Breast epithelium (tissue), 4 donors: Measurements from ENCODE around the gene HEPACAM. TPM values are rescaled to one million over a fixed set of nuclear protein-coding genes. Genes with fewer than 3 reads are reported as not detected.

Experiments
- DNase-seq, 2 donors: peaks; one replicate each; pipeline ENCODE4 v3.0.0-alpha.2; 2019; ENCODE audit warnings: low spot score in 2 of 2
- H3K27ac ChIP-seq, 2 donors: fragments of 200-600 bp; sonication (generic) in 1 of 2; one replicate each; pipeline ENCODE4 v1.5.1; 2016 to 2019; ENCODE audit warnings: mild to moderate bottlenecking in 1 of 2
- H3K27me3 ChIP-seq, 2 donors: fragments of 200-600 bp; sonication (generic) in 1 of 2; one replicate each; pipeline versions ENCODE4 v1.5.1 to v1.6.0; 2017 to 2019; ENCODE audit warnings: control low read depth in 1 of 2, mild to moderate bottlenecking in 1 of 2
- H3K36me3 ChIP-seq: fragments of 200-600 bp; one replicate; pipeline ENCODE4 v1.5.1; 2019
- H3K4me1 ChIP-seq, 2 donors: fragments of 200-600 bp; sonication (generic); one replicate each; pipeline ENCODE4 v1.5.1; 2016 to 2019; ENCODE audit warnings: control low read depth in 1 of 2
- H3K4me3 ChIP-seq, 3 donors: fragments of 200-600 bp; sonication (generic); 1 replicate in 2 of 3; 2 replicates in 1 of 3; pipeline ENCODE4 v1.5.1; 2016 to 2019; ENCODE audit warnings: mild to moderate bottlenecking in 3 of 3, moderate library complexity in 2 of 3
- H3K9me3 ChIP-seq, 2 donors: fragments of 200-600 bp; sonication (generic) in 1 of 2; one replicate each; pipeline ENCODE4 v1.5.1; 2016 to 2019; ENCODE audit warnings: control low read depth in 1 of 2
- CTCF ChIP-seq, 3 donors: fragments of 450-650 bp; IDR thresholded peaks; one replicate each; pipeline ENCODE4 v1.5.1; 2016 to 2017; ENCODE audit warnings: antibody characterized with exemption in 3 of 3, mild to moderate bottlenecking in 3 of 3, moderate library complexity in 3 of 3
- POLR2A ChIP-seq: fragments of 450-650 bp; IDR thresholded peaks from one replicate; pipeline ENCODE4 v1.6.1; 2016; ENCODE audit warnings: antibody characterized with exemption, mild to moderate bottlenecking, moderate library complexity
- POLR2AphosphoS5 ChIP-seq, 3 donors: sonication (generic); formaldehyde crosslinking; IDR thresholded peaks; one replicate each; pipeline ENCODE4 v1.6.1; 2017; ENCODE audit warnings: antibody characterized with exemption in 3 of 3
- intact Hi-C: fragments of 100-400 bp; cut with DNase I; formaldehyde crosslinking; loops from one replicate; pipeline ENCODE4 v1.15.1; 2023; ENCODE audit warnings: low total_unique reads
- total RNA-seq, 3 donors: library from RNA; depleted of rRNA; stranded (reverse); fragments of >200 nt; gene quantifications; one replicate each; pipeline ENCODE4 v1.1.0, GENCODE V29; 2016

Gene HEPACAM
- total RNA-seq, 3 donors from 2014 or later, result 2.3 to 25.4 (median 6.1) TPM

- no peaks in the 10 kb centered on the region for H3K9me3 ChIP-seq
- intact Hi-C loops, result no loop called here
- no peaks in the 10 kb centered on the region for H3K4me1 ChIP-seq
- no peak for TF ChIP-seq CTCF (IDR thresholded peaks at IDR 0.05)
- TF ChIP-seq POLR2AphosphoS5 (IDR thresholded peaks at IDR 0.05), result no peak
- TF ChIP-seq POLR2A, result no peak
- no peaks in the 10 kb centered on the region for H3K27me3 ChIP-seq
- H3K36me3 ChIP-seq, result no peaks in the 10 kb centered on the region
- DNase-seq, result no peak
- no peak overlapping the region for H3K4me3 ChIP-seq
- no peak overlapping the region for H3K27ac ChIP-seq
Observed at GRCh38 chr11:124886476-124886875, 49.4 kb downstream of the HEPACAM start.

- H3K9me3 ChIP-seq, result no peaks in the 10 kb centered on the region
- TF ChIP-seq POLR2AphosphoS5 (IDR thresholded peaks at IDR 0.05), result no peak
- TF ChIP-seq CTCF (IDR thresholded peaks at IDR 0.05), result no peak
- no peak for TF ChIP-seq POLR2A
- no peaks in the 10 kb centered on the region for H3K27me3 ChIP-seq
- H3K27ac ChIP-seq, result no peak overlapping the region
- no peaks in the 10 kb centered on the region for H3K36me3 ChIP-seq
- H3K4me1 ChIP-seq, result no peaks in the 10 kb centered on the region
- no peak overlapping the region for H3K4me3 ChIP-seq
- DNase-seq, result no peak
- intact Hi-C loops, result no loop called here
Observed at GRCh38 chr11:124884869-124885479, 50.9 kb downstream of the HEPACAM start.

- Histone ChIP-seq H3K36me3 (no peaks in the 10 kb centered on the region), H3K27ac (no peak overlapping the region), H3K4me1 (no peaks in the 10 kb centered on the region), H3K27me3 (no peaks in the 10 kb centered on the region), H3K4me3 (no peak overlapping the region), H3K9me3 (no peaks in the 10 kb centered on the region)
- no peak for DNase-seq
- intact Hi-C loops, result no loop called here
- TF ChIP-seq POLR2A (no peak), CTCF (IDR thresholded peaks at IDR 0.05) (no peak), POLR2AphosphoS5 (IDR thresholded peaks at IDR 0.05) (no peak)
Observed at GRCh38 chr11:124884340-124884739, 51.5 kb downstream of the HEPACAM start.

- intact Hi-C loops, result no loop called here
- Histone ChIP-seq H3K4me3 (no peak overlapping the region), H3K27me3 (no peaks in the 10 kb centered on the region), H3K27ac (peak overlapping the region in 1 of 2 donors; percentile 77), H3K9me3 (no peaks in the 10 kb centered on the region), H3K36me3 (no peaks in the 10 kb centered on the region), H3K4me1 (no peaks in the 10 kb centered on the region)
- no peak for DNase-seq
- TF ChIP-seq CTCF (IDR thresholded peaks at IDR 0.05) (no peak), POLR2A (no peak), POLR2AphosphoS5 (IDR thresholded peaks at IDR 0.05) (no peak)
Observed at GRCh38 chr11:124882339-124883071, 53.3 kb downstream of the HEPACAM start.

- no peak for DNase-seq
- H3K27me3 ChIP-seq, result no peaks in the 10 kb centered on the region
- no peak overlapping the region for H3K27ac ChIP-seq
- H3K36me3 ChIP-seq, result no peaks in the 10 kb centered on the region
- H3K4me3 ChIP-seq, result no peak overlapping the region
- TF ChIP-seq POLR2AphosphoS5 (IDR thresholded peaks at IDR 0.05), result no peak
- no peak for TF ChIP-seq POLR2A
- no peak for TF ChIP-seq CTCF (IDR thresholded peaks at IDR 0.05)
- no peaks in the 10 kb centered on the region for H3K4me1 ChIP-seq
- no peaks in the 10 kb centered on the region for H3K9me3 ChIP-seq
- intact Hi-C loops, result no loop called here
Observed at GRCh38 chr11:124880958-124881357, 54.9 kb downstream of the HEPACAM start.
